Neuronal stem cell (in vitro differentiated cells): ENCODE data around the gene HECW1.

Experiments
- DNase-seq: peaks from one replicate; pipeline ENCODE4 v3.0.0-alpha.2; 2013; ENCODE audit warnings: low spot score
- H2AFZ ChIP-seq: one replicate; pipeline ENCODE4 v1.6.1; 2013; ENCODE audit warnings: mild to moderate bottlenecking, low read length, inconsistent platforms
- H2AK5ac ChIP-seq: 2 replicates; pipeline ENCODE4 v1.6.1; 2013; ENCODE audit warnings: low read depth, mild to moderate bottlenecking, inconsistent platforms, low read length, moderate library complexity, mixed read lengths
- H2BK120ac ChIP-seq: 2 replicates; pipeline ENCODE4 v1.6.1; 2013; ENCODE audit warnings: low read depth, mild to moderate bottlenecking, inconsistent platforms, low read length, moderate library complexity, mixed read lengths
- H2BK12ac ChIP-seq: one replicate; pipeline ENCODE4 v1.6.1; 2013; ENCODE audit warnings: low read length, inconsistent platforms
- H2BK15ac ChIP-seq: 2 replicates; pipeline ENCODE4 v1.6.1; 2013; ENCODE audit warnings: mild to moderate bottlenecking, low read length, inconsistent platforms, mixed read lengths
- H2BK5ac ChIP-seq: one replicate; pipeline ENCODE4 v1.6.1; 2013; ENCODE audit warnings: inconsistent platforms, mild to moderate bottlenecking, low read length, moderate library complexity
- H3K14ac ChIP-seq: one replicate; pipeline ENCODE4 v1.6.1; 2013; ENCODE audit warnings: low read length, inconsistent platforms
- H3K18ac ChIP-seq: 2 replicates; pipeline ENCODE4 v1.6.1; 2013; ENCODE audit warnings: low read length, inconsistent platforms
- H3K23ac ChIP-seq: 2 replicates; pipeline ENCODE4 v1.6.1; 2013; ENCODE audit warnings: low read depth, mild to moderate bottlenecking, mixed read lengths, low read length, inconsistent platforms; ENCODE audit not compliant: poor library complexity
- H3K27ac ChIP-seq: replicated peaks from 3 replicates; pipeline ENCODE4 v1.5.1; 2013; ENCODE audit warnings: low read length, inconsistent platforms
- H3K27me3 ChIP-seq, 3 experiments: 2 replicates each; pipeline ENCODE4 v1.6.1; 2013; ENCODE audit warnings: low read length in 3 of 3, mild to moderate bottlenecking in 2 of 3, inconsistent platforms in 1 of 3, low read depth in 1 of 3, mixed read lengths in 1 of 3, moderate library complexity in 1 of 3; ENCODE audit not compliant: control insufficient read depth in 3 of 3, insufficient read depth in 3 of 3
- H3K36me3 ChIP-seq, 2 donors: replicated peaks in 1 of 2; 2 replicates each; pipeline ENCODE4 v1.6.1; 2013; ENCODE audit warnings: low read length in 2 of 2; ENCODE audit not compliant: control insufficient read depth in 2 of 2, insufficient read depth in 2 of 2
- H3K4ac ChIP-seq: 2 replicates; pipeline ENCODE4 v1.6.1; 2013; ENCODE audit warnings: inconsistent platforms, mild to moderate bottlenecking, low read length, moderate library complexity
- H3K4me1 ChIP-seq, 2 donors: 1 replicate in 1 of 2; 2 replicates in 1 of 2; pipeline ENCODE4 v1.6.1; 2013; ENCODE audit warnings: low read length in 2 of 2, low read depth in 1 of 2; ENCODE audit not compliant: control insufficient read depth in 2 of 2, insufficient read depth in 1 of 2
- H3K4me2 ChIP-seq: one replicate; pipeline ENCODE4 v1.6.1; 2013; ENCODE audit warnings: mild to moderate bottlenecking, low read length, inconsistent platforms; ENCODE audit not compliant: insufficient read depth, poor library complexity, severe bottlenecking
- H3K4me3 ChIP-seq, 2 donors: 2 replicates each; pipeline ENCODE4 v1.5.1; 2013; ENCODE audit warnings: low read length in 2 of 2, mild to moderate bottlenecking in 2 of 2, inconsistent platforms in 1 of 2, moderate library complexity in 1 of 2
- H3K79me1 ChIP-seq: one replicate; pipeline ENCODE4 v1.6.1; 2013; ENCODE audit warnings: low read depth, mild to moderate bottlenecking, inconsistent platforms, low read length, moderate library complexity
- H3K9ac ChIP-seq: one replicate; pipeline ENCODE4 v1.6.1; 2013; ENCODE audit warnings: mild to moderate bottlenecking, low read depth, low read length, inconsistent platforms; ENCODE audit not compliant: poor library complexity
- H3K9me3 ChIP-seq, 2 donors: replicated peaks in 1 of 2; 2 replicates each; pipeline versions ENCODE3 to v1.6.1; 2013; ENCODE audit warnings: low read length in 2 of 2, mild to moderate bottlenecking in 2 of 2, inconsistent platforms in 1 of 2, low read depth in 1 of 2, mixed read lengths in 1 of 2, moderate library complexity in 1 of 2; ENCODE audit not compliant: control insufficient read depth in 2 of 2, insufficient read depth in 1 of 2
- H4K8ac ChIP-seq: one replicate; pipeline ENCODE4 v1.6.1; 2013; ENCODE audit warnings: low read depth, mild to moderate bottlenecking, inconsistent platforms, low read length, moderate library complexity
- H4K91ac ChIP-seq: one replicate; pipeline ENCODE4 v1.6.1; 2013; ENCODE audit warnings: low read length, low read depth, mild to moderate bottlenecking, inconsistent platforms; ENCODE audit not compliant: poor library complexity
- WGBS, 2 donors: extraction: QIAGEN DNeasy Blood & Tissue Kit; methylation state at CpG; one replicate each; pipeline ENCODE4 v1.1.7; 2013; ENCODE audit warnings: missing lambda C conversion rate in 2 of 2, mixed read lengths in 1 of 2; ENCODE audit not compliant: insufficient read length in 2 of 2, insufficient replicate concordance in 1 of 2; ENCODE audit errors: extremely low coverage in 2 of 2; 5-methylcytosine and 5-hydroxymethylcytosine counted together

The HECW1 gene

DNA sequence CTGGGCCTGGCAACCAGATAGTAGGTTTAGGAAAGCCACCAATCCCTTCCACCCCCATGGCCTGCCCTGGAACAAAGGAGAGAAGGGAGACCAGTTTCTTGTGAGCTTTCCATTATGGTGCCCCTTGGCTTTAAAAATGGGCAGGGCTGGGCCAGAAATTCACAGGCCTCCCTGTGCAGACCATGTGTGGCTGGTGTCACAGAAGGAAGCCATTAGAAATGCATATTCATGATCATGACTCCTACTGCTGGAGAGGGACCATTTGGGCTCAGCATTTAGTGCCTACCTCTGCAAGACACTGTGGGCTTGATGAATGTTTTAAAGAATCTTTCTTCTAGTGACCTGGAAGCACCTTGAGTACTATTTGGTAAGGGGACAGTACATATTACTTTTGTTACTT is 108.3 kb downstream of the HECW1 start:
- Histone ChIP-seq H3K9ac (no peak overlapping the region), H3K4me1 (no peaks in the 10 kb centered on the region), H3K9me3 (no peaks in the 10 kb centered on the region), H3K4me2 (no peak overlapping the region), H3K27me3 (no peaks in the 10 kb centered on the region), H2BK120ac (no peak overlapping the region), H2AFZ (no peak overlapping the region), H3K36me3 (no peaks in the 10 kb centered on the region), H2BK5ac (no peak overlapping the region), H3K27ac (no peak overlapping the region), H2BK12ac (no peak overlapping the region), H3K14ac (no peak overlapping the region), H3K79me1 (no peaks in the 10 kb centered on the region), H3K4ac (no peak overlapping the region), H4K8ac (no peak overlapping the region), H3K18ac (no peak overlapping the region), H3K4me3 (no peak overlapping the region), H4K91ac (no peak overlapping the region), H2BK15ac (no peak overlapping the region), H3K23ac (no peak overlapping the region), H2AK5ac (no peak overlapping the region)
- DNase-seq = no peak

GRCh38 chr7:43229801-43230200 is 117.4 kb downstream of the HECW1 start:
- Histone ChIP-seq H3K4me1 (no peaks in the 10 kb centered on the region), H2AK5ac (no peak overlapping the region), H3K9me3 (peaks cover 0 to 3% of the 10 kb centered on the region in 2 donors), H2BK15ac (no peak overlapping the region), H2BK120ac (no peak overlapping the region), H3K4me3 (no peak overlapping the region), H3K27me3 (no peaks in the 10 kb centered on the region), H3K4ac (no peak overlapping the region), H2BK5ac (no peak overlapping the region), H2BK12ac (no peak overlapping the region), H3K36me3 (no peaks in the 10 kb centered on the region), H3K4me2 (no peak overlapping the region), H3K14ac (no peak overlapping the region), H3K9ac (no peak overlapping the region), H4K8ac (no peak overlapping the region), H3K18ac (no peak overlapping the region), H3K23ac (no peak overlapping the region), H2AFZ (no peak overlapping the region), H4K91ac (no peak overlapping the region), H3K79me1 (no peaks in the 10 kb centered on the region), H3K27ac (no peak overlapping the region)
- no peak for DNase-seq
- no CpG with 5 or more reads among the region's 5 CpGs for WGBS, 2 donors

GRCh38 chr7:43232366-43232765 is 119.9 kb downstream of the HECW1 start:
- Histone ChIP-seq H3K27me3 (no peaks in the 10 kb centered on the region), H2BK15ac (no peak overlapping the region), H2BK12ac (no peak overlapping the region), H3K9me3 (peaks cover 0 to 1% of the 10 kb centered on the region in 2 donors), H3K4me2 (no peak overlapping the region), H2AK5ac (no peak overlapping the region), H3K23ac (no peak overlapping the region), H3K4me3 (no peak overlapping the region), H4K91ac (no peak overlapping the region), H3K27ac (no peak overlapping the region), H3K4ac (no peak overlapping the region), H3K14ac (no peak overlapping the region), H2BK120ac (no peak overlapping the region), H3K9ac (no peak overlapping the region), H3K79me1 (no peaks in the 10 kb centered on the region), H3K18ac (no peak overlapping the region), H3K4me1 (no peaks in the 10 kb centered on the region), H2AFZ (no peak overlapping the region), H3K36me3 (no peaks in the 10 kb centered on the region), H4K8ac (no peak overlapping the region), H2BK5ac (no peak overlapping the region)
- DNase-seq = no peak
- no CpG with 5 or more reads among the region's 2 CpGs for WGBS, 2 donors

- Histone ChIP-seq H2AK5ac (no peak overlapping the region), H3K18ac (no peak overlapping the region), H2BK15ac (no peak overlapping the region), H3K14ac (no peak overlapping the region), H3K9me3 (peaks cover 0 to 1% of the 10 kb centered on the region in 2 donors), H2AFZ (no peak overlapping the region), H4K8ac (no peak overlapping the region), H3K4me2 (no peak overlapping the region), H2BK12ac (no peak overlapping the region), H3K79me1 (no peaks in the 10 kb centered on the region), H3K4ac (no peak overlapping the region), H3K27me3 (no peaks in the 10 kb centered on the region), H3K36me3 (no peaks in the 10 kb centered on the region), H2BK120ac (no peak overlapping the region), H3K9ac (no peak overlapping the region), H3K23ac (no peak overlapping the region), H3K4me1 (no peaks in the 10 kb centered on the region), H2BK5ac (no peak overlapping the region), H3K4me3 (no peak overlapping the region), H3K27ac (no peak overlapping the region), H4K91ac (no peak overlapping the region)
- no CpG with 5 or more reads among the region's 5 CpGs for WGBS, 2 donors
- no peak for DNase-seq
Observed at GRCh38 chr7:43234073-43234472, 121.6 kb downstream of the HECW1 start.
